Stimulated activated CD8-positive, alpha-beta memory T cell treated with anti-CD3 and anti-CD28 coated beads, Interleukin-7, amount 100 ng/mL, for 24 hours (primary cell): ENCODE results near the gene OR8G1.
"Not testable (repeated sequence)": the region's sequence is repeated elsewhere in the genome, so short reads cannot be mapped to it uniquely, and the experiment has no call there.

Source experiments
- DNase-seq: peaks from one replicate; pipeline ENCODE4 v3.0.0-alpha.2; 2020; ENCODE audit warnings: low read depth

The OR8G1 gene

DNA sequence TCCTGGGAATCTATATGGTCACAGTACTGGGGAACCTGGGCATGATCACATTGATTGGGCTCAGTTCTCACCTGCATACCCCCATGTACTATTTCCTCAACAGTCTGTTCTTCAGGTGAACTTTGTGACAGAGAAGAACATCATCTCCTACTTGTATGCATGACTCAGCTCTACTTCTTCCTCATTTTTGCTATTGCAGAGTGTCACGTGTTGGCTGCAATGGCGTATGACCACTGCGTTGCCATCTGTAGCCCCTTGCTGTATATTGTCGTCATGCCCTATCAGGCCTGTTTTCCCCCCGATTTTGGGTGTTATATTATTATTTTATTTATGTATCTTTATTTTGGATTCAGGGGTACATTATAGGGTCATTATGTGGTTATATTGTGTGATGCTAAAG lies 2.4 kb upstream of the OR8G1 start:
- DNase-seq = no peak

DNA sequence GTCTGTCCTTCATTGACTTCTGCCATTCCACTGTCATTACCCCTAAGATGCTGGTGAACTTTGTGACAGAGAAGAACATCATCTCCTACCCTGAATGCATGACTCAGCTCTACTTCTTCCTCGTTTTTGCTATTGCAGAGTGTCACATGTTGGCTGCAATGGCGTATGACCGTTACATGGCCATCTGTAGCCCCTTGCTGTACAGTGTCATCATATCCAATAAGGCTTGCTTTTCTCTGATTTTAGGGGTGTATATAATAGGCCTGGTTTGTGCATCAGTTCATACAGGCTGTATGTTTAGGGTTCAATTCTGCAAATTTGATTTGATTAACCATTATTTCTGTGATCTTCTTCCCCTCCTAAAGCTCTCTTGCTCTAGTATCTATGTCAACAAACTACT lies 9.0 kb downstream of the OR8G1 start:
- not testable (repeated sequence) for DNase-seq

- no peak for DNase-seq
These were observed 15.2 kb downstream of the OR8G1 start, which contains the start of gene OR8G5 for GRCh38 chr11:124256076-124256475. TSS of gene OR8G5 (plus strand) at chr11:124256376. CDS start at chr11:124264932, 8,556 bp downstream.

DNA sequence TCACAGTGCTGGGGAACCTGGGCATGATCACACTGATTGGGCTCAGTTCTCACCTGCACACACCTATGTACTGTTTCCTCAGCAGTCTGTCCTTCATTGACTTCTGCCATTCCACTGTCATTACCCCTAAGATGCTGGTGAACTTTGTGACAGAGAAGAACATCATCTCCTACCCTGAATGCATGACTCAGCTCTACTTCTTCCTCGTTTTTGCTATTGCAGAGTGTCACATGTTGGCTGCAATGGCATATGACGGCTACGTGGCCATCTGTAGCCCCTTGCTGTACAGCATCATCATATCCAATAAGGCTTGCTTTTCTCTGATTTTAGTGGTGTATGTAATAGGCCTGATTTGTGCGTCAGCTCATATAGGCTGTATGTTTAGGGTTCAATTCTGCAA lies 24.1 kb downstream of the OR8G1 start:
- DNase-seq = not testable (repeated sequence)

DNA sequence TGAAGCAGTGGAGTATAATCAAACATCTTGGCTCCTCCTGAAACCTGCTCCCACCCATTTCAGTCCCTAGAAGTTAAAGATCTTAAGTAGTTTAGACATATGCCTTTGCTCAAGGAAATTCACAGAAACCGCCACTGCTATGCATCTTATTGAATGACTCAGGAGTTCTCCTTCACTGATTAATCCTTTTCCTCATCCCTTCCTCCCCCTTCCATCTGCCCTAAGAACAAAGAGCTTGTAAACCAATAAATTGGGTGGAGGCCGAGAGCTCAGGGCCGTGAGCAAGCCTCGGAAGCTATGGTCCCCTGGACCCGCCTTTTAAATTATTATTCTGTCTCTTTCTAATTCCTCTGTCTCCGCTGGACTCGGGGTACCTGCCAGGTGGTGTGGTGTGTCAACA lies 30.0 kb downstream of the OR8G1 start:
- not testable (repeated sequence) for DNase-seq

DNA sequence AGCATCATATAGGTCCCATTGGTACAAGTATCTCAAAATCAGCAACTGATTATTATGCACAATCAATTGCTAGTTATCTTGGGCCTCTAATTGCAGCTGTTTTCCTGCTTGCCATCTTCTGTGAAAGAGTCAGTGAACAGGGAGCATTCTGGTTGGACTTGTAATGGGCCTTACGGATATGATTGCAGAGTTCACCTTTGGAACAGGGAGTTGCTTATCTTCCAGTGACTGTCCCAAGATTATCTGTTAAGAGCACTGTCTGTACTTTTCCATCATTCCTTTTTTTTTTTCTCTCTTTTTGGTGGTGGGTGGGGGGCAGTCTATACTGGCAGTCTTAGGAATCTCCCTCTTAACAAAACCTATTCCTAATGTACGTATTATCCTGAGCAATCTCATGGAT lies 33.1 kb downstream of the OR8G1 start:
- DNase-seq = no peak

GRCh38 chr11:124276081-124276480 lies 35.2 kb downstream of the OR8G1 start:
- DNase-seq = no peak

DNA sequence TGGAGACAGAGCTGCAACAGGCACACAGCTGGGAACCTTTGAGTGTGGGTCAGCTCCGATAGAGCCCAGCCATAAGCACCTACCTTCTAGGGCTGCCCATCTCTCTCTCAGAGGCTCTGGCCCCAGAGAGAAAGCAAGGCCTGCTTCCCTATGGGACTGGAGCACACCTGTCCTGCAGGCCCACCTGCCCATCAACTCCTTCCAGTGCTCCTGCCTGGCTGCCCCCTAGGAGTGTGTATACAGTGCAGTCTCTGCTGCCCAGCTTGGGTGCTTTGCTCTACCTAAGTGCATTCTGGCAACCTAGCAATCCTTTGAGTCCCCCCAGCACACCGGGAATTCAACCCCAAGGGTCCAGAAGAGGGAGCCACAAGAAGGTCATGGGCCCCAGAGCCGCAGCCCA lies 36.3 kb downstream of the OR8G1 start:
- no peak for DNase-seq

- DNase-seq = no peak
These were observed 36.9 kb downstream of the OR8G1 start for GRCh38 chr11:124277804-124278203.

- no peak for DNase-seq
These were observed 37.4 kb downstream of the OR8G1 start for GRCh38 chr11:124278261-124278660.

DNA sequence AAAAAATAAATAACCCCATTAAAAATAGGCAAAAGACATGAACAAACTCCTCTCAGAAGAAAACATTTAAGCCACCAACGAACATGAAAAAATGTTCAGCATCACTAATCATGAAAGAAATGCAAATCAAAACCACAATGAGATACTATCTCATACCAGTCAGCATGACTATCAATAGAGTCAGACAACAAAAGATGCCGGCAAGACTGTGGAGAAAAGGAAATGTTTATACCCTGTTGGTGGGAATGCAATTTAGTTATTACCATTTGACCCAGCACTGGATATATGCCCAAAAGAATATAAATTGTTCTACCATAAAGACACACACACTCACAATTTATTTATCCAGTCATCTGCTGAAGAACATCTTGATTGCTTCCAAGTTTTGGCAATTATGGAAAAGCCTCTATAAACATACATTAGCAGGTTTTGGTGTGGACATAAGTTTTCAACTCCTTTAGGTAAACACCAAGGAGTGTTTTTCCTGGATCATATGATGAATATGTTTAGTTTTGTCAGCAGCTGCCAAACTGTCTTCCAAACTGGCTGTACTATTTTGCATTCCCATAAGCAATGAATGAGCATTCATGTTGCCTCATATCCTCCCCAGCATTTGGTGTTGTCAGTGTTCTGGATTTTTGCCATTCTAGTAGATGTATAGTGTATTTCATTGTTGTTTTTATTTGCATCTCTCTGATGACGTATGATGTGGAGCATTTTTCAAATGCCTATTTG lies 44.9 kb downstream of the OR8G1 start:
- no peak for DNase-seq

- DNase-seq = no peak
These were observed 53.8 kb downstream of the OR8G1 start for GRCh38 chr11:124294687-124295086.

GRCh38 chr11:124296016-124296415 lies 55.1 kb downstream of the OR8G1 start:
- DNase-seq = no peak

- DNase-seq = no peak
These were observed 57.0 kb downstream of the OR8G1 start for GRCh38 chr11:124297921-124298320.

DNA sequence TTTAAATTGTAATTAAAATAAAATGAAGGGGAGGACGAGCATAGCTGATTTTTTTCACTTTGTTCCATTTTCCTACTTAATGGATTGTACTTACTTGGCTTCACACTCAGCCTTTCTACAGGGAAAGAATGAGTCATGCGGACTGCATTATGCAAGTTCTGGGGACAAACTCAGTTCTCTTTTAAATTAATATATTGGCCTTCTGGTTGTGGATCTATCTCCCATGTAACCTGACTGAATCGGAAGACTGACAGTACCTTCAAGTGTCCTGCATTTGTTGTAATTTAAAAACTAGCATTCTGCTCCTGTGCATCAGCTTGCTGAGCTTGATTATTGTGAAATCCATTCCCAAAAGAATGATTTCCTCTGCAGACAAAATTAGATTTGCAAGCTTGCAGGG lies 60.7 kb downstream of the OR8G1 start:
- no peak for DNase-seq

- DNase-seq = no peak
These were observed 61.6 kb downstream of the OR8G1 start for GRCh38 chr11:124302347-124303125.
